Prostate gland (tissue), 2 donors: ENCODE results near the gene NRXN3. TPM values are rescaled to one million over a fixed set of nuclear protein-coding genes. Genes with fewer than 3 reads are reported as not detected.

ENCODE experiments used
- DNase-seq: peaks from one replicate; pipeline ENCODE4 v3.0.0-alpha.2; 2019; ENCODE audit warnings: low spot score
- H3K27ac ChIP-seq, 2 donors: fragments of 200-600 bp; sonication (generic); 2 replicates each; pipeline ENCODE4 v1.5.1; 2017 to 2019
- H3K27me3 ChIP-seq: fragments of 200-600 bp; sonication (generic); replicated peaks from 2 replicates; pipeline ENCODE4 v1.5.1; 2019; ENCODE audit not compliant: insufficient read depth
- H3K36me3 ChIP-seq, 2 donors: fragments of 200-600 bp; sonication (generic); 1 replicate in 1 of 2; 2 replicates in 1 of 2; pipeline versions ENCODE4 v1.5.1 to v1.8.1; 2017 to 2019
- H3K4me1 ChIP-seq: fragments of 200-600 bp; sonication (generic); replicated peaks from 2 replicates; pipeline ENCODE4 v1.5.1; 2019
- H3K4me3 ChIP-seq, 2 donors: fragments of 200-600 bp; sonication (generic); 2 replicates each; pipeline ENCODE4 v1.5.1; 2017 to 2019
- H3K9me3 ChIP-seq: fragments of 200-600 bp; sonication (generic); 2 replicates; pipeline ENCODE4 v1.5.1; 2017
- CTCF ChIP-seq, 4 experiments: fragments of 200-600 bp in 2 of 4; fragments of 450-650 bp in 2 of 4; sonication (generic) in 2 of 4; IDR thresholded peaks; 1 replicate in 3 of 4; 2 replicates in 1 of 4; pipeline ENCODE4 v1.5.1; 2016 to 2019; ENCODE audit warnings: antibody characterized with exemption in 4 of 4, mild to moderate bottlenecking in 2 of 4, moderate library complexity in 2 of 4
- POLR2A ChIP-seq: fragments of 450-650 bp; IDR thresholded peaks from one replicate; pipeline ENCODE4 v1.6.1; 2016; ENCODE audit warnings: antibody characterized with exemption, mild to moderate bottlenecking
- POLR2AphosphoS5 ChIP-seq: sonication (generic); formaldehyde crosslinking; IDR thresholded peaks from one replicate; pipeline ENCODE4 v1.6.1; 2017; ENCODE audit warnings: antibody characterized with exemption
- WGBS: methylation state at CpG from one replicate; pipeline ENCODE4 v1.1.5; 2018; 5-methylcytosine and 5-hydroxymethylcytosine counted together
- intact Hi-C: fragments of 100-400 bp; cut with DNase I; formaldehyde crosslinking; loops from one replicate; pipeline ENCODE4 v1.14.2; 2022
- total RNA-seq, 2 donors: library from RNA; depleted of rRNA; stranded (reverse); fragments of >200 nt; gene quantifications; one replicate each; pipeline ENCODE4 v1.1.0, GENCODE V29; 2016

NRXN3 gene
- total RNA-seq, 2 donors from 2014 or later = 6.6 to 8.2 TPM

GRCh38 chr14:79331830-79332229, 1161.7 kb downstream of the NRXN3 start:
- WGBS = 84% methylated on average over 4 of the region's 4 CpGs
- no peaks in the 10 kb centered on the region for H3K27me3 ChIP-seq
- no peak for DNase-seq
- H3K9me3 ChIP-seq = no peaks in the 10 kb centered on the region
- intact Hi-C loops = no loop called here
- H3K4me1 ChIP-seq = no peaks in the 10 kb centered on the region
- no peak overlapping the region for H3K4me3 ChIP-seq
- H3K27ac ChIP-seq = no peak overlapping the region
- no peaks in the 10 kb centered on the region for H3K36me3 ChIP-seq
- no peak for TF ChIP-seq POLR2A
- no peak for TF ChIP-seq POLR2AphosphoS5
- TF ChIP-seq CTCF (IDR thresholded peaks at IDR 0.05) = no peak

GRCh38 chr14:79332504-79333197, 1162.5 kb downstream of the NRXN3 start:
- no peak for TF ChIP-seq POLR2A
- no peak for TF ChIP-seq CTCF (IDR thresholded peaks at IDR 0.05)
- no peak for TF ChIP-seq POLR2AphosphoS5
- no peak overlapping the region for H3K27ac ChIP-seq
- no peak for DNase-seq
- H3K4me3 ChIP-seq = no peak overlapping the region
- H3K27me3 ChIP-seq = no peaks in the 10 kb centered on the region
- no peaks in the 10 kb centered on the region for H3K36me3 ChIP-seq
- 67% methylated on average over 7 of the region's 7 CpGs for WGBS
- no peaks in the 10 kb centered on the region for H3K4me1 ChIP-seq
- no peaks in the 10 kb centered on the region for H3K9me3 ChIP-seq
- intact Hi-C loops = no loop called here

- 54% methylated on average over 1 of the region's 1 CpG for WGBS
- no peak for DNase-seq
- H3K4me3 ChIP-seq = no peak overlapping the region
- H3K36me3 ChIP-seq = no peaks in the 10 kb centered on the region
- H3K27me3 ChIP-seq = no peaks in the 10 kb centered on the region
- no peak overlapping the region for H3K27ac ChIP-seq
- H3K9me3 ChIP-seq = no peaks in the 10 kb centered on the region
- H3K4me1 ChIP-seq = no peaks in the 10 kb centered on the region
- intact Hi-C loops = no loop called here
- no peak for TF ChIP-seq CTCF (IDR thresholded peaks at IDR 0.05)
- TF ChIP-seq POLR2A = no peak
- TF ChIP-seq POLR2AphosphoS5 = no peak
Observed at GRCh38 chr14:79333198-79333546, 1163.0 kb downstream of the NRXN3 start.

- intact Hi-C loops = no loop called here
Observed at GRCh38 chr14:79334272-79334671, 1164.1 kb downstream of the NRXN3 start.

More at GRCh38 chr14:79334272-79334671, 1164.1 kb downstream of the NRXN3 start:
- no peak for TF ChIP-seq POLR2A
- no peak for TF ChIP-seq POLR2AphosphoS5
- no peak for TF ChIP-seq CTCF (IDR thresholded peaks at IDR 0.05)
- Histone ChIP-seq H3K4me1 (no peaks in the 10 kb centered on the region), H3K9me3 (no peaks in the 10 kb centered on the region), H3K27me3 (no peaks in the 10 kb centered on the region), H3K4me3 (no peak overlapping the region), H3K27ac (no peak overlapping the region), H3K36me3 (no peaks in the 10 kb centered on the region)
- DNase-seq = no peak
- 89% methylated on average over 2 of the region's 2 CpGs for WGBS
